HepG2 (cell line): ENCODE results near the gene SRCIN1. TPM values are rescaled to one million over a fixed set of nuclear protein-coding genes. Genes with fewer than 3 reads are reported as not detected.

Experiments used
- ATAD3A ChIP-seq: sonication (generic); formaldehyde crosslinking; IDR thresholded peaks from 2 replicates; pipeline ENCODE4 v1.4.0; 2020; ENCODE audit warnings: missing genetic modification reagents
- FLYWCH1 ChIP-seq: sonication (generic); formaldehyde crosslinking; IDR thresholded peaks from 2 replicates; pipeline ENCODE4 v1.8.1; 2023; ENCODE audit warnings: mild to moderate bottlenecking, missing genetic modification reagents
- HMG20B ChIP-seq: conservative IDR thresholded peaks from 2 replicates; pipeline ENCODE4 v1.6.1; 2016; ENCODE audit warnings: missing genetic modification reagents, missing compliant biosample characterization
- KAT8 ChIP-seq: IDR thresholded peaks from 2 replicates; pipeline ENCODE4 v1.6.1; 2016; ENCODE audit warnings: missing genetic modification reagents, missing compliant biosample characterization
- MTF2 ChIP-seq: sonication (generic); formaldehyde crosslinking; IDR thresholded peaks from 2 replicates; pipeline ENCODE4 v1.5.0; 2020; ENCODE audit warnings: missing genetic modification reagents, borderline replicate concordance
- NR1H2 ChIP-seq: sonication (generic); formaldehyde crosslinking; IDR thresholded peaks from 2 replicates; pipeline ENCODE4 v1.8.1; 2022; ENCODE audit warnings: low read depth, missing genetic modification reagents, borderline replicate concordance
- RARA ChIP-seq: IDR thresholded peaks from 2 replicates; pipeline ENCODE4 v1.6.1; 2016; ENCODE audit warnings: missing genetic modification reagents, missing compliant biosample characterization
- RFXANK ChIP-seq: IDR thresholded peaks from 2 replicates; pipeline ENCODE4 v1.6.1; 2016
- RXRB ChIP-seq: IDR thresholded peaks from 2 replicates; pipeline ENCODE4 v1.6.1; 2016; ENCODE audit warnings: borderline replicate concordance, missing genetic modification reagents, missing compliant biosample characterization
- SMARCE1 ChIP-seq: fragments of 450-650 bp; IDR thresholded peaks from 2 replicates; pipeline ENCODE4 v1.6.1; 2017; ENCODE audit warnings: borderline replicate concordance
- SRF ChIP-seq: IDR thresholded peaks from 2 replicates; pipeline ENCODE4 v1.6.1; 2011; ENCODE audit warnings: mild to moderate bottlenecking, low read depth, low read length, moderate library complexity
- STAG1 ChIP-seq: sonication (generic); formaldehyde crosslinking; IDR thresholded peaks from 2 replicates; pipeline ENCODE4 v1.4.0; 2020; ENCODE audit warnings: missing genetic modification reagents
- TOPORS ChIP-seq: sonication (generic); formaldehyde crosslinking; IDR thresholded peaks from 2 replicates; pipeline ENCODE4 v1.8.0; 2023; ENCODE audit warnings: mild to moderate bottlenecking, missing genetic modification reagents
- TRIM24 ChIP-seq: sonication (generic); formaldehyde crosslinking; IDR thresholded peaks from 2 replicates; pipeline ENCODE4 v1.8.0; 2022; ENCODE audit warnings: mild to moderate bottlenecking, missing genetic modification reagents
- ZBTB34 ChIP-seq: sonication (generic); formaldehyde crosslinking; IDR thresholded peaks from 2 replicates; pipeline ENCODE4 v1.8.0; 2022; ENCODE audit warnings: mild to moderate bottlenecking, missing genetic modification reagents
- ZC3H4 ChIP-seq: sonication (generic); formaldehyde crosslinking; IDR thresholded peaks from 2 replicates; pipeline ENCODE4 v1.4.0; 2020; ENCODE audit warnings: missing genetic modification reagents, borderline replicate concordance
- ZFP62 ChIP-seq: sonication (generic); formaldehyde crosslinking; IDR thresholded peaks from 2 replicates; pipeline ENCODE4 v1.4.0; 2020; ENCODE audit warnings: missing genetic modification reagents
- ZFP82 ChIP-seq: sonication (generic); formaldehyde crosslinking; IDR thresholded peaks from 2 replicates; pipeline ENCODE4 v1.5.1; 2020; ENCODE audit warnings: mild to moderate bottlenecking, missing genetic modification reagents, borderline replicate concordance
- ZHX2 ChIP-seq, 2 experiments: sonication (generic) in 1 of 2; formaldehyde crosslinking in 1 of 2; IDR thresholded peaks; 2 replicates each; pipeline versions ENCODE4 v1.6.1 to v1.9.0; 2014 to 2022; ENCODE audit warnings: antibody characterized with exemption in 1 of 2, borderline replicate concordance in 1 of 2, inconsistent platforms in 1 of 2, low read depth in 1 of 2, missing genetic modification reagents in 1 of 2
- ZNF138 ChIP-seq: sonication (generic); formaldehyde crosslinking; IDR thresholded peaks from 2 replicates; pipeline ENCODE4 v1.5.0; 2020; ENCODE audit warnings: mild to moderate bottlenecking, low read depth, missing genetic modification reagents
- ZNF256 ChIP-seq: sonication (generic); formaldehyde crosslinking; conservative IDR thresholded peaks from 2 replicates; pipeline ENCODE4 v1.4.0; 2020; ENCODE audit warnings: missing genetic modification reagents
- ZNF441 ChIP-seq: sonication (generic); formaldehyde crosslinking; IDR thresholded peaks from 2 replicates; pipeline ENCODE4 v1.7.0; 2021; ENCODE audit warnings: missing genetic modification reagents, borderline replicate concordance
- ZNF629 ChIP-seq: sonication (generic); formaldehyde crosslinking; conservative IDR thresholded peaks from 2 replicates; pipeline ENCODE4 v1.5.0; 2020; ENCODE audit warnings: missing genetic modification reagents
- ZNF792 ChIP-seq: IDR thresholded peaks from 2 replicates; pipeline ENCODE4 v1.6.1; 2016
- ZNF850 ChIP-seq: sonication (generic); formaldehyde crosslinking; conservative IDR thresholded peaks from 2 replicates; pipeline ENCODE4 v1.9.0; 2021; ENCODE audit warnings: mild to moderate bottlenecking, missing genetic modification reagents
- polyA plus RNA-seq, 8 experiments: library from polyadenylated mRNA; depleted of rRNA in 3 of 8; stranded (reverse) in 7 of 8; unstranded in 1 of 8; fragments of >200 nt; fragmentation: Illumina TruSeq in 4 of 8; extraction: Trizol in 4 of 8; gene quantifications; 2 replicates each; pipeline versions ENCODE4 v1.2.1 to v1.2.3, GENCODE V29; 2011 to 2016; ENCODE audit warnings: low read depth in 4 of 8, missing spikeins in 1 of 8, mixed read lengths in 1 of 8; ENCODE audit not compliant: insufficient read depth in 1 of 8
- total RNA-seq, 5 experiments: library from RNA; depleted of rRNA; stranded (reverse); fragments of >200 nt; fragmentation: Illumina TruSeq; extraction: Trizol; gene quantifications; 2 replicates each; pipeline ENCODE4 v1.2.3, GENCODE V29; 2016; ENCODE audit warnings: low read depth in 1 of 5

The SRCIN1 gene
- total and polyA plus RNA-seq, 2 of the 13 experiments (the other 11 are each of a cell fraction or from before 2014, with no cell fraction given) = 1.2 to 9.6 TPM

- TF ChIP-seq NR1H2 (CRISPR knock-in tag) (no peak), ZBTB34 (CRISPR knock-in tag) (0 out of 2 replicates have a peak, but pooled peaks have one; percentile 61), TRIM24 (CRISPR knock-in tag) (no peak), MTF2 (CRISPR knock-in tag) (no peak), ZNF441 (0 out of 2 replicates have a peak, but pooled peaks have one; percentile 35), ZNF850 (CRISPR knock-in tag) (no peak), ZFP62 (CRISPR knock-in tag) (no peak), ZNF792 (CRISPR knock-in tag) (no peak; the same call in 1 of the 2 replicates), ZHX2 (IDR thresholded peaks at IDR 0.05; ENCODE audit: low read depth) (no peak), ZHX2 (CRISPR knock-in tag; IDR thresholded peaks at IDR 0.05; ENCODE audit: borderline replicate concordance) (no peak), ZNF138 (CRISPR knock-in tag) (no peak), HMG20B (CRISPR knock-in tag) (no peak), ZC3H4 (no peak), STAG1 (no peak), ZNF256 (CRISPR knock-in tag) (no peak), TOPORS (peak; percentile 64; the same call in 1 of the 2 replicates), KAT8 (CRISPR knock-in tag) (peak; percentile 29; the same call in 1 of the 2 replicates), SMARCE1 (no peak), RARA (peak; percentile 99), ZFP82 (CRISPR knock-in tag) (no peak), RFXANK (no peak), ZNF629 (CRISPR knock-in tag) (no peak), RXRB (CRISPR knock-in tag) (peak; percentile 100), ATAD3A (CRISPR knock-in tag) (no peak), FLYWCH1 (CRISPR knock-in tag) (no peak), SRF (no peak)
These were observed 12.4 kb upstream of the SRCIN1 start (continued) for GRCh38 chr17:38617967-38618760.
